ENCODE results near the gene STK24.

Gene STK24

GRCh38 chr13:98520674-98521449 is 56.0 kb downstream of the STK24 start:
- intact Hi-C loops (cut with DNase I), result no loop called here
- DNase-seq, result no peak

- intact Hi-C loops (cut with DNase I), result no loop called here
- DNase-seq, result no peak
These were observed 56.9 kb downstream of the STK24 start for GRCh38 chr13:98519976-98520375.

- no peak for DNase-seq
- intact Hi-C loops (cut with DNase I), result no loop called here
These were observed 59.2 kb downstream of the STK24 start for GRCh38 chr13:98517576-98518310.

- intact Hi-C loops (cut with DNase I), result no loop called here
- DNase-seq, result no peak
These were observed 61.0 kb downstream of the STK24 start for GRCh38 chr13:98515818-98516465.

GRCh38 chr13:98514288-98514687 is 62.6 kb downstream of the STK24 start:
- DNase-seq, result no peak
- intact Hi-C loops (cut with DNase I), result no loop called here

- DNase-seq, result no peak
- intact Hi-C loops (cut with DNase I), result no loop called here
These were observed 63.1 kb downstream of the STK24 start for GRCh38 chr13:98513837-98514236.

- DNase-seq, result no peak
- intact Hi-C loops (cut with DNase I), result no loop called here
These were observed 63.9 kb downstream of the STK24 start for GRCh38 chr13:98512774-98513665.

GRCh38 chr13:98511435-98511834 is 65.5 kb downstream of the STK24 start:
- no peak for DNase-seq
- intact Hi-C loops (cut with DNase I), result no loop called here

- intact Hi-C loops (cut with DNase I), result no loop called here
- no peak for DNase-seq
These were observed 66.8 kb downstream of the STK24 start for GRCh38 chr13:98510156-98510509.

- DNase-seq, result peak in 2 of 42 donors; percentile 21 to 47
- intact Hi-C loops (cut with DNase I), result no loop called here
These were observed 67.4 kb downstream of the STK24 start for GRCh38 chr13:98509271-98510155.

- DNase-seq, result no peak
- intact Hi-C loops (cut with DNase I), result no loop called here
These were observed 68.2 kb downstream of the STK24 start for GRCh38 chr13:98508685-98509084.

- intact Hi-C loops (cut with DNase I), result no loop called here
- no peak for DNase-seq
These were observed 68.6 kb downstream of the STK24 start for GRCh38 chr13:98508280-98508679.

GRCh38 chr13:98507282-98507797 is 69.6 kb downstream of the STK24 start:
- DNase-seq, result peak in 22 of 42 donors; percentile 24 to 74 (median 48)
- intact Hi-C loops (cut with DNase I), result no loop called here

- DNase-seq, result no peak
- intact Hi-C loops (cut with DNase I), result no loop called here
These were observed 70.1 kb downstream of the STK24 start for GRCh38 chr13:98506728-98507230.

- intact Hi-C loops (cut with DNase I), result no loop called here
- no peak for DNase-seq
These were observed 70.6 kb downstream of the STK24 start for GRCh38 chr13:98506322-98506721.

- peak in 1 of 42 donors; percentile 3 for DNase-seq
- intact Hi-C loops (cut with DNase I), result no loop called here
These were observed 71.7 kb downstream of the STK24 start for GRCh38 chr13:98505217-98505616.

- intact Hi-C loops (cut with DNase I), result no loop called here
These were observed 72.4 kb downstream of the STK24 start for GRCh38 chr13:98504371-98504963.

GRCh38 chr13:98504029-98504351 is 72.9 kb downstream of the STK24 start:
- no peak for DNase-seq
- intact Hi-C loops (cut with DNase I), result no loop called here

More at GRCh38 chr13:98504371-98504963, 72.4 kb downstream of the STK24 start:
- peak in 2 of 42 donors; percentile 22 to 24 for DNase-seq
